Activated CD8-positive, alpha-beta T cell treated with anti-CD3 and anti-CD28 coated beads, Interleukin-2, amount 10 ng/mL, durations not matched to agents 7 days and 5 days (primary cell): Measurements from ENCODE around the gene TSBP1. TPM values are rescaled to one million over a fixed set of nuclear protein-coding genes. Genes with fewer than 3 reads are reported as not detected.
"Not testable (repeated sequence)": the region's sequence is repeated elsewhere in the genome, so short reads cannot be mapped to it uniquely, and the experiment has no call there.

Source experiments
- ATAC-seq: fragments of 150-1000 bp; cut with Tn5 transposase; one replicate; pipeline ENCODE4 v1.10.0; 2021; ENCODE audit warnings: moderate library complexity
- CTCF ChIA-PET: fragments of 350-600 bp; sonication (Branson Sonifier 250); formaldehyde crosslinking; loops from one replicate; lab custom pipeline; 2021; ENCODE audit warnings: antibody characterized with exemption; lab: Charles Lee
- POLR2A ChIA-PET: fragments of 350-600 bp; sonication (Branson Sonifier 250); formaldehyde crosslinking; loops from one replicate; lab custom pipeline; 2021; ENCODE audit warnings: antibody characterized with exemption; lab: Charles Lee
- DNase-seq: peaks from one replicate; pipeline ENCODE4 v3.0.0-alpha.2; 2020
- H3K27ac Mint-ChIP-seq: one replicate; pipeline ENCODE4 v1.8.0; 2021; ENCODE audit warnings: mild to moderate bottlenecking, mixed read lengths
- H3K27me3 Mint-ChIP-seq: one replicate; pipeline ENCODE4 v1.8.0; 2021; ENCODE audit warnings: low read depth, mixed read lengths
- H3K36me3 Mint-ChIP-seq: one replicate; pipeline ENCODE4 v1.8.0; 2021; ENCODE audit warnings: low read depth, mixed read lengths
- H3K4me1 Mint-ChIP-seq: one replicate; pipeline ENCODE4 v1.8.0; 2021; ENCODE audit warnings: low read depth, mixed read lengths
- H3K4me3 Mint-ChIP-seq: one replicate; pipeline ENCODE4 v1.8.0; 2021; ENCODE audit warnings: mild to moderate bottlenecking, mixed read lengths
- H3K9me3 Mint-ChIP-seq: one replicate; pipeline ENCODE4 v1.8.0; 2022; ENCODE audit warnings: mixed read lengths; ENCODE audit not compliant: insufficient read depth
- total RNA-seq, 2 experiments: library from RNA; stranded (reverse); gene quantifications; one replicate each; pipeline ENCODE4 v1.2.3, GENCODE V29; 2021

Gene TSBP1
- total RNA-seq, 2 experiments from 2014 or later = not detected

GRCh38 chr6:32369660-32370059 lies 2.0 kb downstream of the TSBP1 start:
- Mint-ChIP-seq H3K9me3 (no peaks in the 10 kb centered on the region), H3K36me3 (no peaks in the 10 kb centered on the region), H3K4me3 (no peak overlapping the region), H3K27me3 (peaks cover 27% of the 10 kb centered on the region), H3K4me1 (peaks cover 5% of the 10 kb centered on the region), H3K27ac (no peak overlapping the region)
- DNase-seq (no peak), ATAC-seq (no peak)
- CTCF ChIA-PET = no interaction called here
- POLR2A ChIA-PET = no interaction called here

DNA sequence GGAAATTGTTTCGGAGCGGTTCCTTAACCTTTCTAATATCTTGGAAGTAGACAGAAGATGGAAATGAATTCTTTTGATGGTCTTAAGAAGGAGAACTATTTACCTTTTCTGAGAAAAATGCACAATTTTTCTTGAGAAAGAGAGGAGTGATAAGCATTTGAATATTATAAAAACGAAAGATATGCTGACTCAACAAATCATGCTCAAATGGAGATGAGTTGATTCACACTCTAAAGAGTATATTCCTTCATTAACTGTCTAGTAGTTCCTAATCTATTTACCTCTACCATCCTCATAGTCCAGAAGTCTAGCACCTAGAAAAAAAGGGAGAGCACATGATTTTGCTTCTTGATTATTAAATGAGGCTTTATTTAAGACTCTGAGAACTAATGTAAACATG lies 4.1 kb downstream of the TSBP1 start:
- CTCF ChIA-PET = interaction anchor here (1.3 kb wide), 1 partner anchor 15 kb away, joined by 3 read pairs; no protein-coding TSS in a partner anchor

GRCh38 chr6:32359225-32359624 lies 12.5 kb downstream of the TSBP1 start:
- H3K4me1 Mint-ChIP-seq, ATAC-seq, CTCF ChIA-PET, POLR2A ChIA-PET, H3K4me3 Mint-ChIP-seq, DNase-seq, H3K9me3 Mint-ChIP-seq, H3K27ac Mint-ChIP-seq, H3K36me3 Mint-ChIP-seq: not testable (repeated sequence)
- peaks cover 29% of the 10 kb centered on the region for H3K27me3 Mint-ChIP-seq

More for the DNA sequence above, 4.1 kb downstream of the TSBP1 start:
- ATAC-seq (no peak), DNase-seq (no peak)
- POLR2A ChIA-PET = no interaction called here
- H3K27ac Mint-ChIP-seq = no peak overlapping the region
- no peaks in the 10 kb centered on the region for H3K36me3 Mint-ChIP-seq
- H3K27me3 Mint-ChIP-seq = peaks cover 33% of the 10 kb centered on the region
- H3K4me1 Mint-ChIP-seq = peaks cover 5% of the 10 kb centered on the region
- no peaks in the 10 kb centered on the region for H3K9me3 Mint-ChIP-seq
- no peak overlapping the region for H3K4me3 Mint-ChIP-seq

DNA sequence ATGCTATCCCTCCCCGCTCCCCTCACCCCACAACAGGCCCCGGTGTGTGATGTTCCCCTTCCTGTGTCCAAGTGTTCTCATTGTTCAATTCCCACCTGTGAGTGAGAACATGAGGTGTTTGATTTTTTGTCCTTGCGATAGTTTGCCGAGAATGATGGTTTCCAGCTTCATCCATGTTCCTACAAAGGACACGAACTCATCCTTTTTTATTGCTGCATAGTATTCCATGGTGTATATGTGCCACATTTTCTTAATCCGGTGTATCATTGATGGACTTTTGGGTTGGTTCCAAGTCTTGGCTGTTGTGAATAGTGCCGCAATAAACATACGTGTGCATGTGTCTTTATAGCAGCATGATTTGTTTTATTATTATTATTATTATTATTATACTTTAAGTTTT lies 13.2 kb downstream of the TSBP1 start:
- POLR2A ChIA-PET, H3K4me3 Mint-ChIP-seq, H3K9me3 Mint-ChIP-seq, H3K36me3 Mint-ChIP-seq, CTCF ChIA-PET, DNase-seq, ATAC-seq, H3K4me1 Mint-ChIP-seq, H3K27ac Mint-ChIP-seq: not testable (repeated sequence)
- peaks cover 26% of the 10 kb centered on the region for H3K27me3 Mint-ChIP-seq

DNA sequence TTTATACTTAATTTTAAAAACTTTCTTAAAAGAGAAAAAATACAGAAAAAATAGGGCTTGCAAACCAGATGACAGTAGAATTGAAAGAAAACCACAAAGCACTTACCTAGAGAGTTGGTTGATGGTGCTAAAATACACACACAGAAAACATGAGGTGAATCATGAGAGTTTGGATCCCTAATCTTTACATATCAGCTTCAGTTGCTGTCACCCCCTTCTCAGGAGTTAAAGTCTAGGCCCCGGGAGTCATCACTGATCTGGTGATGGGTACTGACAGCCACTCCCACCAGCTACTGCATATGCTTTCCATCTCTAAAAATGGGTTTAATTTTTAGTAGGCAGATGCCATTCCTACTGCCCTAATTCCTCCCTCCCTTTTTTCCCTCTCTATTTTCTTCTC lies 16.7 kb downstream of the TSBP1 start:
- POLR2A ChIA-PET = no interaction called here
- H3K27me3 Mint-ChIP-seq = peaks cover 18% of the 10 kb centered on the region
- DNase-seq (no peak), ATAC-seq (no peak)
- no peaks in the 10 kb centered on the region for H3K9me3 Mint-ChIP-seq
- no peaks in the 10 kb centered on the region for H3K36me3 Mint-ChIP-seq
- H3K4me3 Mint-ChIP-seq = no peak overlapping the region
- no peak overlapping the region for H3K27ac Mint-ChIP-seq
- CTCF ChIA-PET = no interaction called here
- H3K4me1 Mint-ChIP-seq = no peaks in the 10 kb centered on the region

- POLR2A ChIA-PET = no interaction called here
Observed at GRCh38 chr6:32353348-32353747, 18.4 kb downstream of the TSBP1 start.

GRCh38 chr6:32340242-32340641 lies 31.5 kb downstream of the TSBP1 start:
- no peaks in the 10 kb centered on the region for H3K36me3 Mint-ChIP-seq

More at GRCh38 chr6:32353348-32353747, 18.4 kb downstream of the TSBP1 start:
- Mint-ChIP-seq H3K27ac (no peak overlapping the region), H3K4me1 (no peaks in the 10 kb centered on the region), H3K27me3 (peaks cover 24% of the 10 kb centered on the region), H3K36me3 (no peaks in the 10 kb centered on the region), H3K4me3 (no peak overlapping the region), H3K9me3 (no peaks in the 10 kb centered on the region)
- no peak for DNase-seq
- CTCF ChIA-PET = no interaction called here
- ATAC-seq = no peak

DNA sequence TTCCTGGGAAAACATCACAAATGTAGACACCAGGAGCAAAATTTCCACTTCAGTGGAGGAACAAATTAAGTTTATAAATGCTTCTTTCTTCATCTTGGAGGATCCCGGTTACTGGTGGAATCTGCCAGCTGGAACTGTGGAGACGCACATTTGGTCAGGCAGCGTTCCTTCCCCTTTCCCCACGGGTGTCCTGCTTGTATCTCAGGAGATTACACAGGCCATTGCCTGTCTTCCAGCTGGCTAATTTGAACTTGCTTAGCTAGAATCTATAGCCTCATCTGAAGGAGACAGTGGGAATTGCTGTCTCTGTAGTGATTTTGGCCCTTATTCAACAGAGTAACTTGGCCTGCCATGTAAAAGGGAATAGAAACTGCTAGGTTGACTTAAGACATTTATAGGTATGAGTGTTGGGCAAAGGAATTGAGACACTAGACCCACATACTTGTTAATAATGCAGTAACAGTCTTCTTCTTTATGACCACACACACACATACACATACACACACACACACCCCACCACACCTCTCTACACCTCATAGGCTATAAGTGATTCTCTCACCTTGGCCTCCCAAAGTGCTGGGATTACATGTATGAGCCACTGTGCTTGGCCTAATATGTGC lies 34.4 kb downstream of the TSBP1 start:
- ChIA-PET CTCF (no interaction called here), POLR2A (interaction anchor here (0.7 kb wide), 1 partner anchor 33 kb away, joined by 3 read pairs; no protein-coding TSS in a partner anchor)
- ATAC-seq (no peak), DNase-seq (no peak)
- Mint-ChIP-seq H3K36me3 (no peaks in the 10 kb centered on the region), H3K4me1 (no peaks in the 10 kb centered on the region), H3K27me3 (peaks cover 26% of the 10 kb centered on the region), H3K27ac (no peak overlapping the region), H3K9me3 (no peaks in the 10 kb centered on the region), H3K4me3 (no peak overlapping the region)

More at GRCh38 chr6:32340242-32340641, 31.5 kb downstream of the TSBP1 start:
- ChIA-PET POLR2A (no interaction called here), CTCF (no interaction called here)
- ATAC-seq (no peak), DNase-seq (no peak)
- Mint-ChIP-seq H3K4me3 (no peak overlapping the region), H3K4me1 (no peaks in the 10 kb centered on the region), H3K27me3 (peaks cover 20% of the 10 kb centered on the region), H3K27ac (no peak overlapping the region), H3K9me3 (no peaks in the 10 kb centered on the region)

DNA sequence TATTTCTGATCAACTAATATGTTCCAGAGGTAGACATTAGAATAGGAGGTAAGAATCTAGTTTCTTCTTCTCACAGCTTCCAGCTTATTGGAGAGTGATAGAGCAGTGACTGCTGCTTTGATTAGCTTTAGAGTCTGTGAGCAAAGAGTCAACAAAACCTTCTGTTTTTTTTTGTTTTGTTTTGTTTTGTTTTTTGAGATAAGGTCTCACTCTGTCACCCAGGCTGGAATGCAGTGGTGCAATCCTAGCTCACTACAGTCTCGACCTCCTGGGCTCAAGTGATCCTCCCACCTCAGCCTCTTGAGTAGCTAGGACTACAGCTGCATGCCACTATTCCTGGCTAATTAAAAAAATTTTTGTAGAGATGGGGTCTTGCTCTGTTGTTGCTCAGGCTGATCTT lies 39.3 kb downstream of the TSBP1 start:
- no peak overlapping the region for H3K4me3 Mint-ChIP-seq
- DNase-seq (no peak), ATAC-seq (no peak)
- H3K36me3 Mint-ChIP-seq = no peaks in the 10 kb centered on the region
- no peaks in the 10 kb centered on the region for H3K4me1 Mint-ChIP-seq
- peaks cover 11% of the 10 kb centered on the region for H3K27me3 Mint-ChIP-seq
- CTCF ChIA-PET = no interaction called here
- H3K27ac Mint-ChIP-seq = no peak overlapping the region
- no peaks in the 10 kb centered on the region for H3K9me3 Mint-ChIP-seq
- POLR2A ChIA-PET = no interaction called here

DNA sequence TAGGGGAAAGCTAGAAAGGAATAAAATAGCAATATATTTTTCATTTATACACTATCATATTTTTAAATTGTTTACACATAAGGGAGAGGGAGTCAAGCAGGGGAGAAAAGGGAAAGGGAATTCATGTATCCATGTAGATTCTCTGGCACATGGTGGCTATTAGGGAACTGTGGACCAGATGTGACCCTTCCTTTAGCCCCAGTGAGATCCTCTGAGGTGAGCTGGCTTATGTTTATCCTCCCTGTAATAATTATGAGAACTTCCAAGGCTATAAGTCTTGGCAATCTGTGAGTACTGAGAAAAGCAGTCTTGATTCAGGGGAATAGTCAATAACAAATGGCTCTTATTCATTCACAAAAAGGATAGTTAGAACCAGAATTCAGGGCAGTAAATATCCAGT lies 42.6 kb downstream of the TSBP1 start:
- no peak overlapping the region for H3K27ac Mint-ChIP-seq
- no peaks in the 10 kb centered on the region for H3K9me3 Mint-ChIP-seq
- H3K4me1 Mint-ChIP-seq = peaks cover 9% of the 10 kb centered on the region
- H3K36me3 Mint-ChIP-seq = no peaks in the 10 kb centered on the region
- H3K4me3 Mint-ChIP-seq = no peak overlapping the region
- ChIA-PET POLR2A (no interaction called here), CTCF (no interaction called here)
- H3K27me3 Mint-ChIP-seq = peaks cover 17% of the 10 kb centered on the region
- ATAC-seq (no peak), DNase-seq (no peak)

- ChIA-PET CTCF (interaction anchor here (0.7 kb wide), 1 partner anchor 74 kb away, joined by 3 read pairs; no protein-coding TSS in a partner anchor), POLR2A (no interaction called here)
- Mint-ChIP-seq H3K36me3 (no peaks in the 10 kb centered on the region), H3K4me3 (no peak overlapping the region), H3K27ac (no peak overlapping the region), H3K4me1 (peaks cover 9% of the 10 kb centered on the region), H3K9me3 (no peaks in the 10 kb centered on the region), H3K27me3 (peaks cover 23% of the 10 kb centered on the region)
- DNase-seq (no peak), ATAC-seq (no peak)
Observed at GRCh38 chr6:32327103-32327502, 44.6 kb downstream of the TSBP1 start.

DNA sequence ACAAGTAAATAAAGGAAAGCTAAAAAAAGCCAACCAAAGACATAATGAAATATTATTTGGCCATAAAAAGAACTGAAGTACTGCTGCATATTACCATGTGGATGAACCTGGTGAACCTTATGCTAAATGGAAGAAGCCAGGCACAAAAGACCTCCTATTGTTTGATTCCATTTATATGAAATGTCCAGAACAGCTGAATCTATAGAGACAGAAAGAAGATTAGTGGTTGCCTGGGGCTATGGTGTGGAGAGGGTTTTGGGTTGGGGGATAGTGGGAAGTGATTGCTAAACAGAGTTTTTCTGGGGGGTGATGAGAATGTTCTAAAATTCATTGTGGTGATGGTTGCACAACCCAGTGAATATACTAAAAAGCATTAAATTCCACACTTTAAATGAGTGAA lies 53.2 kb downstream of the TSBP1 start:
- Mint-ChIP-seq H3K4me3 (no peak overlapping the region), H3K27me3 (peaks cover 42% of the 10 kb centered on the region), H3K4me1 (no peaks in the 10 kb centered on the region), H3K36me3 (no peaks in the 10 kb centered on the region), H3K27ac (no peak overlapping the region), H3K9me3 (no peaks in the 10 kb centered on the region)
- DNase-seq (no peak), ATAC-seq (no peak)
- ChIA-PET POLR2A (no interaction called here), CTCF (no interaction called here)

DNA sequence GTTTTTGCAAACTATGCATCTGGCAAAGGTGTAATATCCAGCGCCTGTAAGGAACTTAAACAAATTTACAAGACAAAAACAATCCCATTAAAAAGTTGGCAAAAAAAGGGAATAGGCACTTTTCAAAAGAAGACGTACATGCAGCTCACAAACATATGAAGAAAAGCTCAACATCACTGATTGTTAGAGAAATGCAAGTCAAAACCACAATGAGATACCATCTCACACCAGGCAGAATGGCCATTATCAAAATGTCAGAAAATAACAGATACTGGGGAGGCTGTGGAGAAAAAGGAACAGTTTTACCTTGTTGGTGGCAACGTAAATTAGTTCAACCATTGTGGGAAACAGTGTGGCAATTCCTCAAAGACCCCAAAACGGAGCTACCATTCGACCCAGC lies 54.2 kb downstream of the TSBP1 start:
- no peak overlapping the region for H3K4me3 Mint-ChIP-seq
- ChIA-PET CTCF (no interaction called here), POLR2A (no interaction called here)
- H3K36me3 Mint-ChIP-seq = no peaks in the 10 kb centered on the region
- DNase-seq (no peak), ATAC-seq (no peak)
- H3K4me1 Mint-ChIP-seq = no peaks in the 10 kb centered on the region
- H3K9me3 Mint-ChIP-seq = no peaks in the 10 kb centered on the region
- H3K27me3 Mint-ChIP-seq = peaks cover 38% of the 10 kb centered on the region
- H3K27ac Mint-ChIP-seq = no peak overlapping the region
